ENCODE data around the gene PRRC2B. TPM values are rescaled to one million over a fixed set of nuclear protein-coding genes. Genes with fewer than 3 reads are reported as not detected.
"Not testable (repeated sequence)": the region's sequence is repeated elsewhere in the genome, so short reads cannot be mapped to it uniquely, and the experiment has no call there.

The PRRC2B gene
- total RNA-seq: 100 to 1,000 TPM; 102 to 198 (median 108) TPM

- H3K27ac ChIP-seq: peak within 1 kb of the TSS; percentile 91 to 100 (median 96)
- H3K9me3 ChIP-seq: no peaks in the 10 kb centered on the region
- H3K4me1 ChIP-seq: peaks cover 16 to 48% (median 24%) of the 10 kb centered on the region in 3 donors
- 0% methylated on average over 6 to 7 of the region's 114 CpGs for WGBS, 2 donors (ENCODE audit: low coverage in 1 of 2)
- TF ChIP-seq POLR2A (IDR thresholded peaks at IDR 0.05): peak; percentile 59 to 60
- TF ChIP-seq, protein P1, sequence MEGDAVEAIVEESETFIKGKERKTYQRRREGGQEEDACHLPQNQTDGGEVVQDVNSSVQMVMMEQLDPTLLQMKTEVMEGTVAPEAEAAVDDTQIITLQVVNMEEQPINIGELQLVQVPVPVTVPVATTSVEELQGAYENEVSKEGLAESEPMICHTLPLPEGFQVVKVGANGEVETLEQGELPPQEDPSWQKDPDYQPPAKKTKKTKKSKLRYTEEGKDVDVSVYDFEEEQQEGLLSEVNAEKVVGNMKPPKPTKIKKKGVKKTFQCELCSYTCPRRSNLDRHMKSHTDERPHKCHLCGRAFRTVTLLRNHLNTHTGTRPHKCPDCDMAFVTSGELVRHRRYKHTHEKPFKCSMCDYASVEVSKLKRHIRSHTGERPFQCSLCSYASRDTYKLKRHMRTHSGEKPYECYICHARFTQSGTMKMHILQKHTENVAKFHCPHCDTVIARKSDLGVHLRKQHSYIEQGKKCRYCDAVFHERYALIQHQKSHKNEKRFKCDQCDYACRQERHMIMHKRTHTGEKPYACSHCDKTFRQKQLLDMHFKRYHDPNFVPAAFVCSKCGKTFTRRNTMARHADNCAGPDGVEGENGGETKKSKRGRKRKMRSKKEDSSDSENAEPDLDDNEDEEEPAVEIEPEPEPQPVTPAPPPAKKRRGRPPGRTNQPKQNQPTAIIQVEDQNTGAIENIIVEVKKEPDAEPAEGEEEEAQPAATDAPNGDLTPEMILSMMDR (IDR thresholded peaks at IDR 0.05): peak; percentile 32 to 77 (median 50)
- no peak for TF ChIP-seq EP300 (IDR thresholded peaks at IDR 0.05)
- peak; percentile 60 for TF ChIP-seq POLR2AphosphoS5 (IDR thresholded peaks at IDR 0.05)
- ATAC-seq: peak; percentile 84
- H3K36me3 ChIP-seq: no peaks in the 10 kb centered on the region
- H3K4me3 ChIP-seq: peak within 1 kb of the TSS; percentile 58 to 91
- no peaks in the 10 kb centered on the region for H3K27me3 ChIP-seq
Measured at GRCh38 chr9:131393622-131394463, at the start of gene PRRC2B. PRRC2B (plus strand) TSS chr9:131394086; CDS start chr9:131430145, 36,059 bp downstream.

DNA sequence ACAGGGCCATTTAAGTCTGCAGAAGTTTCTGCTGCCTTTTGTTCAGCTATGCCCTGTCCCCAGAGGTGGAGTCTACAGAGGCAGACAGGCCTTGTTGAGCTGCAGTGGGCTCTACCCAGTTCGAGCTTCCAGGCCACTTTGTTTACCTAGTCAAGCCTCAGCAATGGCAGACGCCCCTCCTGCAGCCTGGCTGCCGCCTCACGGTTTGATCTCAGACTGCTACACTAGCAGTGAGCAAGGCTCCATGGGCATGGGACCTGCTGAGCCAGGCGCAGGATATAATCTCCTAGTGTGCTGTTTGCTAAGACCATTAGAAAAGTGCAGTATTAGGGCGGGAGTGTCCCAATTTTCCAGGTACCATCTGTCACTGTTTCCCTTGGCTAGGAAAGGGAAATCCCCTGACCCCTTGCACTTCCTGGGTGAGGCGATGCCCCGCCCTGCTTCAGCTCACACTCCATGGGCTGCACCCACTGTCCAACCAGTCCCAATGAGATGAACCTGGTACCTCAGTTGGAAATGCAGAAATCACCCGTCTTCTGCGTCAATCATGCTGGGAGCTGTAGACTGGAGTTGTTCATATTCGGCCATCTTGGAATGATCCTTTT is 48.9 kb upstream of the PRRC2B start:
- WGBS, 2 donors (ENCODE audit: low coverage in 1 of 2): 95% methylated on average over 3 of the region's 11 CpGs; no CpG with 5 or more reads in 1 of the 2 donors
- H3K9me3 ChIP-seq, H3K4me1 ChIP-seq, H3K27ac ChIP-seq, ATAC-seq, H3K4me3 ChIP-seq, H3K27me3 ChIP-seq, H3K36me3 ChIP-seq: not testable (repeated sequence)

DNA sequence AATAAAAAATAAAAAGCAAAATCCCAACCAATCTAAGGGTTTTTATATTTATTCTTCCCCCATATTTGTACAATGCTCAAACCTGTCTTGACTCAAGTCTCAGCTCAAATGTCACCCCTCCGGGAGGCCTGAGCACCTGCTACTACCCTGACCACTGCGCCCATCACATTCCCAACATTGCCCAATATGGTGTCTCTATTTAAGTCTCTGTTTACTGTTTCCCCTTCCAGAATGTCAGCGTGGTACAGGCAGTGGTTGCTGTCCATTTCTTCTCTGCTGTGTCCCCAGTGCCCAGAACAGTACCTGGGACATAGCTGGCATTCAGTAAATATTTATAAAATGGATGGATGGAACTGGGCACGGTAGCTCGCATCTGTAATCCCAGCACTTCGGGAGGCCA is 47.3 kb upstream of the PRRC2B start:
- ATAC-seq: no peak
- WGBS, 2 donors (ENCODE audit: low coverage in 1 of 2): 66 to 74% methylated on average over 4 to 6 of the region's 6 CpGs
- no peak for TF ChIP-seq EP300 (IDR thresholded peaks at IDR 0.05)
- TF ChIP-seq POLR2A (IDR thresholded peaks at IDR 0.05): no peak
- TF ChIP-seq, protein P1 (IDR thresholded peaks at IDR 0.05): no peak

GRCh38 chr9:131347376-131348020 is 46.4 kb upstream of the PRRC2B start:
- H3K9me3 ChIP-seq: no peaks in the 10 kb centered on the region
- no peak overlapping the region for H3K27ac ChIP-seq
- 80% methylated on average over 1 of the region's 19 CpGs for WGBS, 2 donors (ENCODE audit: low coverage in 1 of 2)
- H3K4me1 ChIP-seq: peaks cover 0 to 11% (median 0%) of the 10 kb centered on the region in 3 donors
- TF ChIP-seq, protein P1 (IDR thresholded peaks at IDR 0.05): no peak
- TF ChIP-seq EP300 (IDR thresholded peaks at IDR 0.05) (no peak), POLR2A (IDR thresholded peaks at IDR 0.05) (no peak), POLR2AphosphoS5 (IDR thresholded peaks at IDR 0.05) (no peak)
- no peak for ATAC-seq
- H3K36me3 ChIP-seq: no peaks in the 10 kb centered on the region
- no peak overlapping the region for H3K4me3 ChIP-seq
- peaks cover 7% of the 10 kb centered on the region for H3K27me3 ChIP-seq

More for the DNA sequence above, 47.3 kb upstream of the PRRC2B start:
- no peak overlapping the region for H3K27ac ChIP-seq
- H3K27me3 ChIP-seq: peaks cover 7% of the 10 kb centered on the region
- no peaks in the 10 kb centered on the region for H3K36me3 ChIP-seq
- peaks cover 0 to 11% (median 0%) of the 10 kb centered on the region in 3 donors for H3K4me1 ChIP-seq
- H3K4me3 ChIP-seq: no peak overlapping the region
- H3K9me3 ChIP-seq: no peaks in the 10 kb centered on the region
